GDM1 (cell line): Measurements from ENCODE around the gene DHRSX.
"Not testable (repeated sequence)": the region's sequence is repeated elsewhere in the genome, so short reads cannot be mapped to it uniquely, and the experiment has no call there.

Experiments
- DNase-seq: peaks from one replicate; lab custom pipeline; 2025; lab: John Stamatoyannopoulos, UW

Gene DHRSX

DNA sequence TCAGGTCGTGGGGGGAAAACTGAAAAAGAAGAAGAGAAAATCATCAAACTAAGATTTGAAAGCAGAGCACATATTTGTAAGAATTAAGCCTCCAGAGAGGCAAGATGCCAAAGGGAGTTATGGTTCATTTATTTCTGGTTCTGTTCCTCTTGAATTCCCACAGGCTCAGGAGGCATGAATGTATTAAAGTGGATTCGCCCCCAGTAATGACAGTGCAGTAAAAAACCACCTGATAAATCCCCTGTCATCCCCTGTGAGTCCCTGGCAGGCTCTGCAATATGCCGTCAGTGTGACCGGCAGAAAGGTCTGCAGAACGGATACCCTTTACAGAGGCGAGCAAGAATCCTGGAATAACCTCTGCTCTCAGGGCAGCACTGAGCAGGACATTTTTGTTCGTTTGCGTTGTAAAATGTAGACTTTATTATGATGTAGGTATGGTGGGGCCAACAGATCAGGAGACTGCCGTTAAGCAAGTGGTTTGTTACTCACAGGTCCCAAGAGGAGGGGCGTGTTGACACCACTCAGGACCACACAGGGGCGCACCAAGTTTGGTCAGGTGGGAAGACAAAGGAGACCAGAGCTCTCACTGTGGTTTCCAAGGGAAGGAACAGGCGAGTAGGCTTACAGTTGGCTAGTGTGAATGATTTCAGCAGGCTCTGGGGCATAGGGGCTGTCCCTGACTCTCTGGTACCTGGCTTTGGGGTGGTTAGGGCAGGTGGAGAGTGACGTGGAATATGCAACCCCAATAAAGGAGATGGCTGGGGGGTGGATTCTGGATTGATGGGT, 75.3 kb downstream of the DHRSX start:
- no peak for DNase-seq

DNA sequence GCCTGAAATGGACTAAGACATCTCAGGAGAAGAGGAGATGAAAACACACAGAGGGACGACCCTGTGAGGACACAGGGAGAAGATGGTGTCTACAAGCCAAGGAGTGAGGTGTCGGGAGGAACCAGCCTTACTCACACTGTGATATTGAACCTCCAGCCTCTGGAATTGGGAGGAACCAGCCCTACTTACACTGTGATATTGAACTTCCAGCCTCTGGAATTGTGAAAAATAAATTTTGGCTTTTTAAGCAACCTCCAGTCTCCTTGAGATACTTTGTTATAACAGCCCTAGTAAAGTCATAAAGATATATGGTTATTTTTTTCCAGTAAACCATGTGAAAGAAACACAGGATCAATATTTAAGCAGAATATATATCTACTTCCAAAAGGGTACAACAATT, 76.5 kb downstream of the DHRSX start:
- DNase-seq, result no peak

DNA sequence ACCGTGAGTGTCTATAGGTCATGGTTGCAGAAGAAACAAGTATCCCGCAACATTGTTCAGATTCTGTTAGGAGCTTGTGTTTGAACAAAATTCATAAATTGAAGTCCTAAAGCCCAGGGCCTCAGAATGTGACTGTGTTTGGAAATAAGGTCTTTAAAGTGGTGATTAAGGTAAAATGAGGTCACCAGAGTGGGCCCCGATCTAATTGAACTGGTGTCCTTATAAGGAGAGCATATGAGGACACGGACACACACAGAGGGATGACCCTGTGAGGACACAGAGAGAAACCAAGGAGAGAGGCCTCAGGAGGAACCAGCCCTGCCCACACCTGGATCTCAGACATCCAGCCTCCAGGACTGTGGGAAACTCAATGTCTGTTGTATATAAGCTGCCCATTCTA, 76.9 kb downstream of the DHRSX start:
- DNase-seq, result no peak

DNA sequence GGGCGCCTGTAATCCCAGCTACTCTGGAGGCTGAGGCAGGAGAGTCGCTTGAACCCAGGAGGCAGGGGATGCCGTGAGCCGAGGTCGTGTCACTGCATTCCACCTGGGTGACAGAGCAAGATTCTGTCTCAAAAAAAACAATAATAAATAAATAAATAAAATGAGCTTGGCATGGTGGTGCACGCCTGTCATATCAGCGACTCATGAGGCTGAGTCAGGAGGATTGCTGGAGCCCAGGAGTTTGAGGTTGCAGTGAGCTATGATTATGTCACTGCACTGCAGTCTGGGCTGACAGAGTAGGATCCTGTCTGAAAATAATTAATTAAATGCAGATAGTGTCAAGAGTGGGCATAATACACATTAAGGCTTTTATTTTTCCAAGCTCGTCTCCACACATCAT, 77.5 kb downstream of the DHRSX start:
- DNase-seq, result no peak

DNA sequence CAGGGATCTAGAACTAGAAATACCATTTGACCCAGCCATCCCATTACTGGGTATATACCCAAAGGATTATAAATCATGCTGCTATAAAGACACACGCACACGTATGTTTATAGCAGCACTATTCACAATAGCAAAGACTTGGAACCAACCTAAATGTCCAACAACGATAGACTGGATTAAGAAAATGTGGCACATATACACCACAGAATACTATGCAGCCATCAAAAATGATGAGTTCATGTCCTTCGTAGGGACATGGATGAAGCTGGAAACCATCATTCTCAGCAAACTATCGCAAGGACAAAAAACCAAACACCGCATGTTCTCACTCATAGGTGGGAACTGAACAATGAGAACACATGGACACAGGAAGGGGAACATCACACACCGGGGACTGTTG, 81.4 kb downstream of the DHRSX start:
- not testable (repeated sequence) for DNase-seq

DNA sequence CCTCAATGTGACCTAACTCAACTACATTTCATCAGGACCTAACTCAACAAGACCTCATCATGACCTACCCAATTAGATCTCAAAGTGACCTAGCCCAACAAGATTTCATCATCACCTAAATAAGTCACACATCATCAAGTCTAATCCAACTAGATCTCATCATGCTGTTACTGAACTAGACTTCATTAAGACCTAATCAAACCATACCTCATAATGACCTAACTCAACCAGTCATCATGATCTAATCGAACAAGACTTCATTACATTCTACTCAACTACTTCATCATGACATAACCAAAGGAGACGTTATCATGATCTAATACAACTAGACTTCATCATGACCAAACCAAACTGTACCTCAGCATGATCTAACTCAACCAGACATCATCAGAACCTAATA, 82.8 kb downstream of the DHRSX start:
- DNase-seq, result no peak

DNA sequence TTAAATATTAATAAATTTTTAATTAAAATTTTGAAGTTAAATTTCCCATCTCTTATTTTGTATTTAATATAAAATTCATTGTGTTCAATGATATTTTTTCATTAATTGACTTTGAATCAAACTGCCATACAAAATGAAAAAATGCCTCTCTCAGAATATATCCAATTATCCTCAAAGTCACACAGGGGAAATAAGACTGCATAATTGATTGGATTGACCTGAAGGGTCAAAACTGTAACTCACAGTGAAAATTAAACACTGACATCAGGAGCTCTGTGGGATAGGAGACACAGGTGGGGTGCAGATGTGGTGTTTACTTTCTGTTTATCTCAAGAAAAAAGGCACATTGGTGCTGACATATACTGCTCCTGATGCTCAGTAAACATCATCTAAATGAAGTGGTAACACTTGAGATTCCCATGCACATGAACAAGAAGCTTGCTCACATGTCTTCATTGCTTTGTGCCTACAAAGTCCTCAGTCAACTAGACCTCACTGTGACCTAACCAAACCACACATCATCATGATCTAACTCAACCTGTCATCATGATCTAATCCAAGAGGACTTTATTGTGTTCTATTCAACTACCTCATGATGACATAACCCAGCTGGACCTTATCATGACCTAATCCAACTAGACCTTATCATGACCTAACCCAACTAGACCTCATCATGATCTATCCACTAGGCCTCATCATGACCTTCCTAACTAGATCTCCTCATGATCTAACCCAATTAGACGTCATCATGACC, 83.7 kb downstream of the DHRSX start:
- DNase-seq, result no peak

DNA sequence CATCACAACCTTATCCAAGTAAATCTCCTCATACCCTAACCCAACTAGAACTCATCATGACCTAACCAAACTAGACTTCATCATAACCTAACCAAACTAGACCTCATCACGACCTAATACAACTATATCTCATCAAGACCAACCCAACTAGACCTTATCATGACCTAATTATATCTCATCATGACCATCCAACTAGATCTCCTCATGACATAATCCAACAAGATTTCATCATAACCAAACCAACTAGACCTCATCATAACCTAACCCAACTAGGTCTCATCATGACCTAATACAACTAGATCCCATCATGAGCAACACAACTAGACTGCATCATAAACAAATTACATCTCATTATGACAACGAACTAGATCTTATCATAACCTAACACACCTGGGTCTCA, 86.4 kb downstream of the DHRSX start:
- no peak for DNase-seq

DNA sequence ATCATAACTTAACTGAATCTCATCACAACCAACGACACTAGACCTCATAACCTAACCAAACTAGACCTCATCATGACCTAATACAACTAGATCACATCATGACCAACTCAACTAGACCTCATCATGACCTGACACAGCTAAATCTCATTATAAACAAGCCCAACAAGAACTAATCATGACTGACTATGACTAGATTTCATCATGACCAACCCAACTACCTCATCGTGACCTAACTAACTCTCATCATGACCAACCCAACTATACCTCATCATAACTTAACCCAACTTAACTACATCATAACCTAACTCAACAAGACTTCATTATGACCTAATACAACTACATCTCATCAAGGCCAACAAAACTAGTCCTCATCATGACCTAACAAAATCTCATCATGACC, 86.8 kb downstream of the DHRSX start:
- no peak for DNase-seq

DNA sequence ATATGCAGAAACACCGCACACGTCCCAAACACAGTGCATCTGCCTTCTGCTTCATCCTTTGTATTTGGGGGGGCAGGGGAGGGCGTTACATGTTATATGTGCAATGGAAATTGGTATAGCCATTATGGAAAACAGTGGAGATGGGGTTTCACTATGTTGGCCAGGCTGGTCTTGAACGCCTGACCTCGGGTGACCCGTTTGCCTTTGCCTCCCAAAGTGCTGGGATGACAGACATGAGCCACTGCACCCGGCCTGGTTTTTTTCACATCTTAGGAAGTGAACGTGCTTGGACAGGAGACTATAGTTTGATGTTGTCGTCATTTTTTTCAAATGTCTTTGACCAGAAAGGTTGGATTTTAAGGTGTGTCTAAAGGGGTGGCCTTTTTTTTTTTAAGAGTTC, 88.6 kb downstream of the DHRSX start:
- DNase-seq, result no peak

DNA sequence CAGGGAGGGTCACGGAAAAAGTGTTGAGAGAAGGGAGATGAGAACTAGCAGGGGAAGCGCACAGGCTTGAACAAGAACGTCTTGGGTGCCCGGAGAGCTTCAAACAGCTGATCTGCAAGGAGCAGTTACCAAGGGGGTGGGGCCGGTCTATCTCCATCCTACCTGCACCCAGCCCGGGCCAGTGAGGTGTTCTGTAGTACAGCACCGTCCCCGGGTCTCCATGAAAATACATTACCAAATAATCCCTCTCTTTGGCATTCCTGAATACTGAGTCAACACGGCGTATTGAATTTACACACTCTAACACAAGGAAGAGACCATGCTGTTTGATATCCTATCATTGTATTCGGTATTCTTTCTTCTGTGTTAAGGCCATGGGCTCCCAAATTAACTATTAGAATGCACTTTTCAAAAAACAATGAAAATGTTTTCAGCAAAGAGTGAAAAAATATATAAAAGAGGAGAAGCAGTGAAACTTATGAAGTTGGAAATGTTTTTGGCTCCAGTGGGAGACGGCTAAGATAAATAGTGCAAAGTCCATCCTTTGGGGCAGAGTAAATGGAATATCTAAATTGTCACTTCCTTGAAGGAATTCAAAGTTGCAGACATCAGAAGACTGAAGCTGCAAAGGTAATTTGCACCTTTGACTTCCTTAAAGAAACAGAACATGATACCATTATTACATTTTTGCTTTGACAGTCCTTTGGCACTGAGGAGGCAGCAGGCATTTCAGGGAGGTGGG, 90.3 kb downstream of the DHRSX start:
- no peak for DNase-seq

DNA sequence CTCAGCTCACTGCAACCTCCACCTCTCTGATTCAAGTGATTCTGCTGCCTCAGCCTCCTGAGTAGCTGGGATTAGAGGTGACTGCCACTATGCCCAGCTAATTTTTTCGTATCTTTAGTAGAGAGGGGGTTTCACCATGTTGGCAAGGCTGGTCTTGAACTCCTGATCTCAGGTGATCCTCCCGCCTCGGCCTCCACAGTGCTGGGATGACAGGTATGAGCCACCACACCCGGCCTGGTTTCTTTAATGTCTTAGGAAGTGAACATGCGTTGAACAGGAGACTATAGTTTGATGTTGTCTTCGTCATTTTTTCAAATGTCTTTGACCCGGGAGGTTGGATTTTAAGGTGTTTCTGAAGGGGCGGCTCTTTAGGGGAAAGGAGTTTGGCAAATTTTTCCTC, 91.0 kb downstream of the DHRSX start:
- no peak for DNase-seq

DNA sequence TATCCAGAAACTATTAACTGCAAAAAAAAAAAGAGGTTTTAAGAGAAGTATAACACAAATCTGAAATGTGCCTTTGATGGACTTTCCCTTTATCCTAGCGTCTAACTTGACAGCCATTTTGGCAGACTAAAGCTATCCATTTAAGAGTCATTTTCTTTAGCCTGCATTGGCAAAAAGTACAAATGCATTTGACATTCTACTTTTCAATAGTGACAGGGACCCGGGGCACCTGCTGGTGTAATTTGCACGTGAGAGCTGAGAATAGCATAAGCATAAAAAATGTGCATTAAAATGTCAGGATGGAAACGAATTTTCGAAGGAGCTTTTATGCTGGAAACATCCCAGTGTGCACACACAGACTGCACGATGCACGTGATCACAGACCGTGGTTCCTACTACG, 91.9 kb downstream of the DHRSX start:
- no peak for DNase-seq

DNA sequence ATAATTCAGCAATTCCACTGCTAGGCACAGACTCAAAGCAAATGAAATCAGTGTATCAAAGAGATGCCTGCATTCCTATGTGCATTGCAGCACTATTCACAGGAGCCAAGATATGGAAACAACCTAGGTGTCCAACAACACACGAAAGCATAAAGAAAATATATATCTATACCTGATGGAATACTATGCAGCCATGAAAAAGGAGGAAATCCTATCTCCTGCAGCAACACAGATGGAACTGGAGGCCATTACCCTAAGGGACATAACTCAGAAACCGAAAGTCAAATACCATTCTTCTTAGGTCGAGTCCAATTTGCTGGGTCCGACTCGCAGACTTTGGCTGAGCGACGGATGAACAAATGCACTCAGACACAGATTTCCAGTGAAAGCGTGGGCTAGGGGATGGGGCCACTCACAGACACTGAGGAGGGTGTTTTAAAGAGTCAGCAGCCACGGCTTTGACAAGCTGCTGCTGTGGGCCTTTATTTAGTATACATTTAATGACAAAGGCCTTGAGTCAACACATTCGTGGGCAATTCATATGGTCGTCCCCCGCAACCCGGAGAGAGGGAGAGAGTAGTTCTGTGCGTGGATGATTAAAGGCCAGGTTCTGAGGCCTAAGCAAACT, 93.8 kb downstream of the DHRSX start:
- no peak for DNase-seq

DNA sequence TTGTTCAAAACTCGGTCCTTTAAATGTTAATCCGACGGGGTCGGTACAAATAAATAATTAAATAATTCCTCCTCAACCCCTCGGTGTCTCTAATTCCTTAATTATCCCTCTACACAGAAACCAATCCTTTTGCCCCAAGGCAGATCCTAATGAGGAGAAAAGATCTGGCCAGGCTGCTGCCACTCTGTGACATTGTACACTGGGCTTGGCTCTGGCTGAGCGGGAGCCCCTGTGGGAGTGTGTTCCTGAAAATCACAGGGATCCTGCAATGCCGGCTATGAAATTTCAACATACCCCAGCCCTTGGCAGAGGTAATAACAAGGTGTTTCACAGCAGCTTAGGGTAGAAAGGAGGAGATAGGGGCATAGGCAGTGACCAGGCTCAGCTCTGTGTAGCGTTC, 96.0 kb downstream of the DHRSX start:
- no peak for DNase-seq

DNA sequence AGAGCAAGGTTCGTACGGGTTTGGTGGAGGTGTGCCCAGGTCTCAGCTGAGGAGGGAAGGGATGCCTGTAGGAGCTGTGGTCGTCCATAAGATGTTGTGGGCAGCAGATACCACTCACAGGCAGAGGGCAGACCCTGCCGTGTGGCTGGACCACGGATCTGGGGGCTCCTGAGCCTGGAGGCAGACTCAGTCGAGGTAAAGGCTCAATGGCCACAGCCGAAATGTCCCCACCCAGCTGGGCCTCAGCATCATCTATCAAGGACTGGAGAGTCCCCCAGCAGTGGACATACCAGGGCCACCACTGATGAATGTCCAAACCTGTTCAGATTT, 98.5 kb downstream of the DHRSX start:
- no peak for DNase-seq

DNA sequence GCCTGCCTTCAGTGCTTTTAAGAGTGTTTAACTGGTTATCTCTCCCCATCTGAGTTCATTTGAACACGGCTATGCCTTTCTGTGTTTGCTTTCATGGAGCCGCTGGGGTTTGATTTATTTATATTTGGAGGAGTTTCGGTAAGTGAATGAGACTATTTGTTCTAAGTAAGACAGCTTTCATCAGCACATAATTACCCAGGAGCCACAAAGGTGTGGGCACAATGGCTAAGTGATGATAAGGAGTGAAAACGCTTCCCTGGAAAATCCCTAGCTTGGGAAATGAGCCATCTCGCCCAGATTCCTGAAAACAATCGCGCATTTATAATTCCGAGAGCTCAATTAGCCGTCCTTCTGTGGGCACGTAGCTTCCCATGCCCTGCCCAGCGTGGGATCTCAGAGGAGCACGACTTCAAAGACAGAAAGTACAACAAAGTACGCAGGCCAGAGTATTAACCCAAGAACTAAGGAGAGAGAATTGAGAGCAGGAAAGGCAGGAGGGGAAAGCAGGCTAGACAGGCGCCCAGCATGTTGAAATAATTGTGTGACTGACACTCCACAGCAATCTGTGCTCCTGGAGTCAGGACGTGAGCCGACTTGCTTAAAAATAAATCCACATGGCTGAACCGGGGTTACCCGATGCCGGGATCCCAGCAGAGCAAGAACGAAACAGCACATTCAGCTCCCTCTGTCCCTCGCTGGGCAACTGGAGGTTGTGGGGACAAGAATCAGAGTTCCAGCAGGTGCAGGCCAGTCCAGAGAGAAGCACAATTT, 99.0 kb downstream of the DHRSX start:
- no peak for DNase-seq

DNA sequence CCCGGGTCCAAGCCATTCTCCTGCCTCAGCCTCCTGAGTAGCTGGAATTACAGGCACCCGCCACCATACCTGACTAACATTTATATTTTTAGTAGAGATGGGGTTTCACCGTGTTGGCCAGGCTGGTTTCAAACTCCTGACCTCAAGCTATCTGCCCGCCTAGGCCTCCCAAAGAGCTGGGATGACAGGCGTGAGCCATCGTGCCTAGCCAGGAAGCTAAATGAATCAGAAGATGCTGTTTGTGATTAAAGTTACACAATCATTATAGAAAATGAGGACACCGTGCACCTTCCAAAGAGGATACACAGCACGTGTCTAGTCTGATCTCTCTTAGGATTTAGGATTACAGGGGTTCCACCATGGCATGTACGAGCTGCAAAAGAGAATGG, 99.6 kb downstream of the DHRSX start:
- DNase-seq, result no peak

DNA sequence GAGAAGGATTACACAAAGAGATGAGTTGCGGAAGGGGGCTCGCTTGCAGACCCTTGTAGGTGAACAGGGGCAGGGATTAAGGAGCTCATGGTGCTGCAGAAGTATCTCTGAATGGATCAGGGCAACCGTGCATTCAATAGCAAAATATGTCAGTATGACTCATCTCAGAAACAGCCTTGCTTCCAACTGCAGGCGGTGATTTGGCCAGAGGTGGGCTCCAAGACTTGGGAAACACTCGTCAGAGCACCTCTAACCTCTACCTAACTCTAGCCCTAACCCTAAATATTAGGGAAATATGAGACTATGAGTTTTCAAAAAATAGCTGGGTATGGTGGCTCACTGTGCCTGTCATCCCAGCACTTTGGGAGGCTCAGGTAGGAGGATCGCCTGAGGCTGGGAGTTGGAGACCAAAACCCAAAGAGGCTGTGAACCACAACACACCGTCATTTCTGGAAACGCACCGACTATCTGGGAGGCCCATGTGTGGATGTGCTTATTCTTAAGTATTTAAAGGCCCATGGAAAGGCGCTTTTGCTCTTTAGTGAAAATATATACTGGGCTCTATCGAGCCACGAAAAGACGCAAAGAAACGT, 102.6 kb downstream of the DHRSX start:
- no peak for DNase-seq

DNA sequence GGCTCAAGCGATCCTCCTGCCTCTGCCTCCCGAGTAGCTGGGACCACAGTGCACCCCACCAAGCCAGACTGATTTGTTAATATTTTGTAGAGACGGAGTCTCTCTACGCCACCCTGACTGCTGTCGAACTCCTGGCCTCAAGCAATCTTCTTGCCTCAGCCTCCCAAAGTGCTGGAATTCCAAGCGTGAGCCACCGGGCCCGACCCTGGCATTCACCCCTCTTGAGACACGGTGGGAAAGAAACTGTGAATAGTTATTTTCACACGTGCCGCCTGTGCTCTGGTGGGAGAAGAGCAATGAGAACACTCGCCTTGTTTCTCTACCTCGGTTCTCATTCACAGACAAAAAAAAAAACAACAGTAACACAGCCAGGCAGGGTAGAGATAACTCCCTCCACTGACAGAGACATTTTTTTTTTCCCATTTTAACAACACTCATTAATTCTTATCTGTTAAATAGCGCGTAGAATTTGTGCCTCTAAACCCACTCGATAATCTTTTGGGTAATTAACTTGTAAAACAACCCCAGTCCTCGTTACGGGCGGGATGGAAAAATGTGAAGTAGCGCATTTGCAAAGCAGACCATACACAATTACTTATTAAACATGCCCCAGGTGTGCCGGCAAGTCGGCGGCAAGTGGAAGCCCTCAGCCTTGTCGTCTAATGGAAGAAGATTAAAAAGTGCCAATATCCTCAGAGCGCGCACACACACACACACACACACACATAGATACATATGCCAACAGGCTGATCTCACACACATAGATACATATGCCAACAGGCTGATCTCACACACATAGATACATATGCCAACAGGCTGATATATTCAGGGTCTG, 103.3 kb downstream of the DHRSX start:
- DNase-seq, result no peak
